Activated CD4-positive, alpha-beta T cell treated with anti-CD3 and anti-CD28 coated beads, Interleukin-2, amount 10 ng/mL, durations not matched to agents 24 days and 14 days (primary cell): ENCODE data around the gene SYT7. TPM values are rescaled to one million over a fixed set of nuclear protein-coding genes. Genes with fewer than 3 reads are reported as not detected.

Experiments used
- DNase-seq: peaks from one replicate; pipeline ENCODE4 v3.0.0; 2022
- H3K27ac Mint-ChIP-seq: one replicate; pipeline ENCODE4 v1.8.0; 2022; ENCODE audit warnings: mild to moderate bottlenecking, mixed read lengths
- H3K27me3 Mint-ChIP-seq: one replicate; pipeline ENCODE4 v1.8.0; 2022; ENCODE audit warnings: mixed read lengths
- H3K36me3 Mint-ChIP-seq: one replicate; pipeline ENCODE4 v1.8.0; 2022; ENCODE audit warnings: low read depth, mild to moderate bottlenecking, mixed read lengths
- H3K4me1 Mint-ChIP-seq: one replicate; pipeline ENCODE4 v1.8.0; 2021; ENCODE audit warnings: mixed read lengths
- H3K4me3 Mint-ChIP-seq: one replicate; pipeline ENCODE4 v1.8.0; 2022; ENCODE audit warnings: mild to moderate bottlenecking, moderate library complexity, mixed read lengths
- H3K9me3 Mint-ChIP-seq: one replicate; pipeline ENCODE4 v1.8.0; 2021; ENCODE audit warnings: mixed read lengths
- intact Hi-C: fragments of 100-400 bp; cut with micrococcal nuclease; formaldehyde crosslinking; loops from one replicate; pipeline ENCODE4 v1.15.1; 2023
- total RNA-seq: library from RNA; stranded (reverse); gene quantifications from 2 replicates; pipeline ENCODE4 v1.2.3, GENCODE V29; 2022

Gene SYT7
- total RNA-seq, 1 donor from 2014 or later: 0.23 TPM

GRCh38 chr11:61567286-61568061, 13.4 kb downstream of the SYT7 start:
- peak; percentile 91 for DNase-seq
- H3K27me3 Mint-ChIP-seq: peaks cover 12% of the 10 kb centered on the region
- no peaks in the 10 kb centered on the region for H3K9me3 Mint-ChIP-seq
- H3K4me1 Mint-ChIP-seq: no peaks in the 10 kb centered on the region
- no peaks in the 10 kb centered on the region for H3K36me3 Mint-ChIP-seq
- H3K27ac Mint-ChIP-seq: no peak overlapping the region
- no peak overlapping the region for H3K4me3 Mint-ChIP-seq
- intact Hi-C loops: no loop called here

- no peak overlapping the region for H3K27ac Mint-ChIP-seq
Measured at GRCh38 chr11:61564936-61565696, 15.8 kb downstream of the SYT7 start.

GRCh38 chr11:61560751-61561150, 20.1 kb downstream of the SYT7 start:
- H3K4me1 Mint-ChIP-seq: no peaks in the 10 kb centered on the region
- no peak for DNase-seq
- H3K4me3 Mint-ChIP-seq: no peak overlapping the region
- intact Hi-C loops: no loop called here
- peaks cover 18% of the 10 kb centered on the region for H3K27me3 Mint-ChIP-seq
- no peaks in the 10 kb centered on the region for H3K36me3 Mint-ChIP-seq
- no peak overlapping the region for H3K27ac Mint-ChIP-seq
- H3K9me3 Mint-ChIP-seq: no peaks in the 10 kb centered on the region

More at GRCh38 chr11:61564936-61565696, 15.8 kb downstream of the SYT7 start:
- H3K4me3 Mint-ChIP-seq: no peak overlapping the region
- no peaks in the 10 kb centered on the region for H3K36me3 Mint-ChIP-seq
- peaks cover 13% of the 10 kb centered on the region for H3K27me3 Mint-ChIP-seq
- no peak for DNase-seq
- H3K4me1 Mint-ChIP-seq: no peaks in the 10 kb centered on the region
- no peaks in the 10 kb centered on the region for H3K9me3 Mint-ChIP-seq
- intact Hi-C loops: no loop called here

- no peak for DNase-seq
- Mint-ChIP-seq H3K4me3 (no peak overlapping the region), H3K36me3 (no peaks in the 10 kb centered on the region), H3K9me3 (no peaks in the 10 kb centered on the region), H3K4me1 (peaks cover 7% of the 10 kb centered on the region), H3K27me3 (peaks cover 41% of the 10 kb centered on the region), H3K27ac (no peak overlapping the region)
- intact Hi-C loops: no loop called here
Measured at GRCh38 chr11:61556621-61557020, 24.3 kb downstream of the SYT7 start.

GRCh38 chr11:61555978-61556377, 24.9 kb downstream of the SYT7 start:
- no peak for DNase-seq
- Mint-ChIP-seq H3K27me3 (peaks cover 41% of the 10 kb centered on the region), H3K36me3 (no peaks in the 10 kb centered on the region), H3K4me3 (no peak overlapping the region), H3K9me3 (no peaks in the 10 kb centered on the region), H3K4me1 (peaks cover 7% of the 10 kb centered on the region), H3K27ac (no peak overlapping the region)
- intact Hi-C loops: no loop called here

GRCh38 chr11:61555051-61555969, 25.6 kb downstream of the SYT7 start:
- Mint-ChIP-seq H3K4me3 (no peak overlapping the region), H3K27ac (no peak overlapping the region), H3K36me3 (no peaks in the 10 kb centered on the region), H3K9me3 (no peaks in the 10 kb centered on the region), H3K27me3 (peaks cover 39% of the 10 kb centered on the region), H3K4me1 (peaks cover 7% of the 10 kb centered on the region)
- intact Hi-C loops: no loop called here
- no peak for DNase-seq

GRCh38 chr11:61554172-61554988, 26.5 kb downstream of the SYT7 start:
- Mint-ChIP-seq H3K27ac (no peak overlapping the region), H3K36me3 (no peaks in the 10 kb centered on the region), H3K9me3 (no peaks in the 10 kb centered on the region), H3K27me3 (peaks cover 37% of the 10 kb centered on the region), H3K4me3 (peak overlapping the region; percentile 28), H3K4me1 (peaks cover 7% of the 10 kb centered on the region)
- DNase-seq: no peak
- intact Hi-C loops: no loop called here

GRCh38 chr11:61553373-61554171, 27.3 kb downstream of the SYT7 start:
- Mint-ChIP-seq H3K4me3 (no peak overlapping the region), H3K27me3 (peaks cover 37% of the 10 kb centered on the region), H3K36me3 (no peaks in the 10 kb centered on the region), H3K27ac (no peak overlapping the region), H3K9me3 (no peaks in the 10 kb centered on the region), H3K4me1 (peaks cover 7% of the 10 kb centered on the region)
- no peak for DNase-seq
- intact Hi-C loops: no loop called here

GRCh38 chr11:61552108-61552635, 28.7 kb downstream of the SYT7 start:
- intact Hi-C loops: no loop called here
- no peaks in the 10 kb centered on the region for H3K36me3 Mint-ChIP-seq
- no peaks in the 10 kb centered on the region for H3K9me3 Mint-ChIP-seq
- H3K27me3 Mint-ChIP-seq: peaks cover 37% of the 10 kb centered on the region
- no peak overlapping the region for H3K4me3 Mint-ChIP-seq
- DNase-seq: no peak
- no peak overlapping the region for H3K27ac Mint-ChIP-seq
- H3K4me1 Mint-ChIP-seq: peaks cover 7% of the 10 kb centered on the region

- Mint-ChIP-seq H3K4me1 (peaks cover 7% of the 10 kb centered on the region), H3K36me3 (no peaks in the 10 kb centered on the region), H3K27me3 (peaks cover 32% of the 10 kb centered on the region), H3K4me3 (no peak overlapping the region), H3K27ac (no peak overlapping the region), H3K9me3 (no peaks in the 10 kb centered on the region)
- DNase-seq: no peak
- intact Hi-C loops: no loop called here
Measured at GRCh38 chr11:61551634-61552033, 29.2 kb downstream of the SYT7 start.

GRCh38 chr11:61550665-61551227, 30.1 kb downstream of the SYT7 start:
- no peaks in the 10 kb centered on the region for H3K36me3 Mint-ChIP-seq
- H3K9me3 Mint-ChIP-seq: no peaks in the 10 kb centered on the region
- intact Hi-C loops: no loop called here
- H3K4me1 Mint-ChIP-seq: peaks cover 7% of the 10 kb centered on the region
- no peak for DNase-seq
- H3K27me3 Mint-ChIP-seq: peaks cover 24% of the 10 kb centered on the region
- H3K27ac Mint-ChIP-seq: no peak overlapping the region
- H3K4me3 Mint-ChIP-seq: no peak overlapping the region
